GM12873 (cell line): ENCODE measurements around the gene PDE3B.

Source experiments
- TF ChIP-seq, protein P1 (sequence below): IDR thresholded peaks from 2 replicates; pipeline ENCODE4 v1.5.1; 2012; ENCODE audit warnings: low read depth, mild to moderate bottlenecking, moderate library complexity, low read length, control low read depth; ENCODE audit not compliant: insufficient read depth; ENCODE audit errors: missing control alignments

Gene PDE3B

DNA sequence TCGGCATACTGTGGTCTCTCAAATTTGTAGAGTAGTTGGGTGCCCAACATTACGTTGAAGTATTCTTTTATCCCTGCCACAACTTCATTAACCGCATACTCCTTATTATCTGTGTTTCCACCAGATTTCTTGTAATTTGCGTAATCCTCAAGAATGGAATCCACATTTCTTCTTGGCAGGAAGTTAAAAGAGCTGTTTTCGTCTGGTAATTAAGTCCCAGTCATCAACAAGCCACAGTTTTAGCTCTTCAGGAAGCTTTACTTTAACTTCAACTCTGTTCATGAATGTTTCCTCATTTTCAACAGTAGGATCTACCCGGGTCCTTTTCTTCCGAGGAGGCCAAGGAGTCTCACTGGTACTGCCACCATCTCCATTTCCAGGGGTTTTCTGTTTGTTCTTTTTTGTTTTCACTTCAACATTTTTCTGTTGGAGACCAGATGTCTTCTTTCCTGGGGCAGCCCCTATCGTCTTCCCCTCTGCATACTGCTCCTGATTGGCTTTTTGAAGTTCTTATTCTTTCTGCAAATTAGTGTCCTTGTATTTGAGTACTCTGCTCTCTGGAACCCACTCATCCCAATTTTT is 30.3 kb downstream of the PDE3B start:
- TF ChIP-seq, protein P1, sequence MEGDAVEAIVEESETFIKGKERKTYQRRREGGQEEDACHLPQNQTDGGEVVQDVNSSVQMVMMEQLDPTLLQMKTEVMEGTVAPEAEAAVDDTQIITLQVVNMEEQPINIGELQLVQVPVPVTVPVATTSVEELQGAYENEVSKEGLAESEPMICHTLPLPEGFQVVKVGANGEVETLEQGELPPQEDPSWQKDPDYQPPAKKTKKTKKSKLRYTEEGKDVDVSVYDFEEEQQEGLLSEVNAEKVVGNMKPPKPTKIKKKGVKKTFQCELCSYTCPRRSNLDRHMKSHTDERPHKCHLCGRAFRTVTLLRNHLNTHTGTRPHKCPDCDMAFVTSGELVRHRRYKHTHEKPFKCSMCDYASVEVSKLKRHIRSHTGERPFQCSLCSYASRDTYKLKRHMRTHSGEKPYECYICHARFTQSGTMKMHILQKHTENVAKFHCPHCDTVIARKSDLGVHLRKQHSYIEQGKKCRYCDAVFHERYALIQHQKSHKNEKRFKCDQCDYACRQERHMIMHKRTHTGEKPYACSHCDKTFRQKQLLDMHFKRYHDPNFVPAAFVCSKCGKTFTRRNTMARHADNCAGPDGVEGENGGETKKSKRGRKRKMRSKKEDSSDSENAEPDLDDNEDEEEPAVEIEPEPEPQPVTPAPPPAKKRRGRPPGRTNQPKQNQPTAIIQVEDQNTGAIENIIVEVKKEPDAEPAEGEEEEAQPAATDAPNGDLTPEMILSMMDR: no peak

- TF ChIP-seq, protein P1: no peak
Observed at GRCh38 chr11:14676068-14676467, 32.5 kb downstream of the PDE3B start.

GRCh38 chr11:14677146-14677545 is 33.5 kb downstream of the PDE3B start:
- TF ChIP-seq, protein P1: no peak

GRCh38 chr11:14678350-14678749 is 34.7 kb downstream of the PDE3B start:
- TF ChIP-seq, protein P1: no peak

DNA sequence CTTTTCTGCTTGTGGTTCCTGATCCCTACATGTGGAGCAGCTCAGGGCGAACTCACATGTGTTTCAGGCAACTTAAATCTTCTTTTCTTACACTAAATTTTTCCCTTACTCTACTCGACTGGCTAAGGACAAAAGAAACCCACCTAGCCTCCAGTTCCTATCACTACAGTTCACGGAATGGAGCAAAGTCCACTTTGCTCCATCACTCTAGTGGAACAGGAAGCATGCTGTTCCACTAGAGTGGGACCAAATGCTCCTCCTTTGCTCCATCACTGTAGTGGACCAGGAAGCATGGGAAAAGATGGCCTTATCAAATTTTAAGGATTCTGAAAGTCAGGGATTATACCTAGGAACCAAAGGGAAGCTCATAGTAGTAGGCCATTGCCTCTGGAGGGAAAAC is 36.1 kb downstream of the PDE3B start:
- TF ChIP-seq, protein P1: no peak

DNA sequence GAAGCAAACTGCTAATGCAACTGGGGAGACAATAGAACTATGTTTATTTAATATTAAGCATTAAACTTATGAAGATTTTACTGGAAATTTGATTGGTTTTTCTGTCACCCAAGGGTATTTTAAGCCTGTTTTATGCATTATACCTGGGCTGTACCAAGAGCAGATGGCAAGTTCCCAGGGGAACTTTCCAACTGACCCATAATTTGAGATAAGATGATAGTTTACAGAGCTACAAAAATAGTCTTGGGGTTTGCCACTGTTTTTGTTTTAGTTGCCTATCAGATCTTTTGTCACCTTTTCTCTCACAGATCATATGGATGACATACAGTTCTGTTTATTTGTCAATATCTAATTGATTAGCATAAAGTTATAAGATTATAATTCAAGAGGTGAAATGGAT is 43.9 kb downstream of the PDE3B start:
- TF ChIP-seq, protein P1: no peak

DNA sequence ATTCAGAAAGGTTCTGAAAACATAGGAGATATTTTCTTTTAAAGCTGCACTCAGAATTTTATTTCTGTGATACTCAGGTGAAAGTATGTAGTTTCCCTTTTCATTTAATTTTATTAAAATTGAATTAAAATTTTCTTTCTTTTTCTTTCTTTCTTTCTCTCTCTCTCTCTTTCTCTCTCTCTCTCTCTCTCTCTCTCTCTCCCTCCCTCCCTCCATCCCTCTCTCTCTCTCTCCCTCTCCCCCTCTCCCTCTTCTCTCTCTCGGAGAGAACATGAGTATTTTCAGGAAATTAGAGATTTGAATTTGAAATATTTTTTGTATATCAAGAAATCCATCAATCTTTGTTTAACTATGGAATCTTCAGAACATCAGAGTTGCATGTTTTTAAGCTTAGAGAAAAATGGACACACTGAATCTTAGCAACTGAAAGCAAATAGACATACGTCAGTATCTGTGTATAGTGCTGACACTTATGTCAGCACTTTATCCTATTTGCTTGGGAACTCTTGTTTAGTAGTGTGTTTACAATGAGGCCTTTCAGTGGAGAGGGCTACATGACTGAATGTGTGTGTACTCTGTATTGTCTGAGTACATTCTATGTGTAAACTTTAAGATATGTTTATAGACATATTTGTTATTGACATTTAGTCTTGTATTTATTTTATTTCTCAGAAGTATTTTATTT is 44.5 kb downstream of the PDE3B start:
- TF ChIP-seq, protein P1: no peak
